GM23338 (cell line): Measurements from ENCODE around the gene SMIM15. TPM values are rescaled to one million over a fixed set of nuclear protein-coding genes. Genes with fewer than 3 reads are reported as not detected.

Source experiments
- ATAC-seq: fragments of 200-7000 bp; cut with Tn5 transposase; 3 replicates; pipeline ENCODE4 v1.9.1; 2020
- DNase-seq: peaks from one replicate; pipeline ENCODE4 v3.0.0-alpha.2; 2015; ENCODE audit warnings: low spot score
- H2AFZ ChIP-seq: fragments of 200-600 bp; sonication (generic); 2 replicates; pipeline ENCODE4 v1.8.0; 2016; ENCODE audit warnings: antibody characterized with exemption, mild to moderate bottlenecking, moderate library complexity
- H3F3A ChIP-seq: fragments of 200-600 bp; sonication (generic); replicated peaks from 2 replicates; pipeline ENCODE4 v1.8.0; 2017; ENCODE audit warnings: antibody characterized with exemption, mixed run types, low read depth
- H3K27ac ChIP-seq: fragments of 200-600 bp; sonication (generic); 2 replicates; pipeline ENCODE4 v1.6.1; 2016; ENCODE audit warnings: low read depth
- H3K27me3 ChIP-seq: fragments of 200-600 bp; sonication (generic); 2 replicates; pipeline ENCODE4 v1.8.0; 2016; ENCODE audit warnings: mild to moderate bottlenecking, mixed run types, moderate library complexity; ENCODE audit not compliant: insufficient read depth
- H3K36me3 ChIP-seq: fragments of 200-600 bp; sonication (generic); 2 replicates; pipeline ENCODE4 v1.8.0; 2016; ENCODE audit warnings: mild to moderate bottlenecking; ENCODE audit not compliant: insufficient read depth
- H3K4me1 ChIP-seq: fragments of 200-600 bp; sonication (generic); 2 replicates; pipeline ENCODE4 v1.8.0; 2016; ENCODE audit warnings: mild to moderate bottlenecking, moderate library complexity; ENCODE audit not compliant: insufficient read depth
- H3K4me2 ChIP-seq: fragments of 200-600 bp; sonication (generic); 2 replicates; pipeline ENCODE4 v1.7.1; 2017; ENCODE audit warnings: mixed run types
- H3K4me3 ChIP-seq: fragments of 200-600 bp; sonication (generic); 2 replicates; pipeline ENCODE4 v1.6.1; 2016; ENCODE audit warnings: mixed run types
- H3K79me2 ChIP-seq: fragments of 200-600 bp; sonication (generic); replicated peaks from 2 replicates; pipeline ENCODE4 v1.8.0; 2017; ENCODE audit warnings: mild to moderate bottlenecking; ENCODE audit not compliant: insufficient read depth
- H3K9me2 ChIP-seq: fragments of 200-600 bp; sonication (generic); 2 replicates; pipeline ENCODE4 v1.8.0; 2017; ENCODE audit not compliant: insufficient read depth
- H4K20me1 ChIP-seq: fragments of 200-600 bp; sonication (generic); replicated peaks from 2 replicates; pipeline ENCODE4 v1.8.0; 2017; ENCODE audit warnings: mild to moderate bottlenecking; ENCODE audit not compliant: insufficient read depth
- H3K27ac Mint-ChIP-seq: 2 replicates; pipeline ENCODE4 v1.8.0; 2020; ENCODE audit warnings: inconsistent platforms, mild to moderate bottlenecking, moderate library complexity, mixed read lengths
- H3K27me3 Mint-ChIP-seq: 3 replicates; pipeline ENCODE4 v1.8.0; 2022; ENCODE audit warnings: low read depth, mild to moderate bottlenecking, moderate library complexity, mixed read lengths, inconsistent platforms; ENCODE audit not compliant: insufficient read depth, poor library complexity
- H3K36me3 Mint-ChIP-seq: 3 replicates; pipeline ENCODE4 v1.8.0; 2021; ENCODE audit warnings: low read depth, mild to moderate bottlenecking, inconsistent platforms, moderate library complexity, mixed read lengths
- H3K4me1 Mint-ChIP-seq: 3 replicates; pipeline ENCODE4 v1.8.0; 2020; ENCODE audit warnings: mild to moderate bottlenecking, inconsistent platforms, mixed read lengths
- H3K4me3 Mint-ChIP-seq: 3 replicates; pipeline ENCODE4 v1.8.0; 2021; ENCODE audit warnings: moderate library complexity, mild to moderate bottlenecking, inconsistent platforms, mixed read lengths
- H3K9me3 Mint-ChIP-seq: 3 replicates; pipeline ENCODE4 v1.8.0; 2020; ENCODE audit warnings: moderate library complexity, mild to moderate bottlenecking, inconsistent platforms, mixed read lengths
- CREB1 ChIP-seq: fragments of 250-450 bp; sonication (Bioruptor Pico); IDR thresholded peaks from 2 replicates; pipeline ENCODE4 v1.5.0; 2020; ENCODE audit warnings: low read depth, mild to moderate bottlenecking, moderate library complexity
- EZH2 ChIP-seq: fragments of 200-600 bp; sonication (generic); IDR thresholded peaks from one replicate; pipeline ENCODE4 v1.8.0; 2017; ENCODE audit warnings: antibody characterized with exemption, mild to moderate bottlenecking, low read depth; ENCODE audit not compliant: unreplicated experiment
- EZH2phosphoT487 ChIP-seq: fragments of 200-600 bp; sonication (generic); IDR thresholded peaks from one replicate; pipeline ENCODE4 v1.8.1; 2018; ENCODE audit warnings: antibody characterized with exemption; ENCODE audit not compliant: unreplicated experiment
- JUNB ChIP-seq: IDR thresholded peaks from one replicate; pipeline ENCODE4 v1.6.1; 2016; ENCODE audit warnings: antibody characterized with exemption; ENCODE audit not compliant: unreplicated experiment
- NANOG ChIP-seq: IDR thresholded peaks from 2 replicates; pipeline ENCODE4 v1.6.1; 2016; ENCODE audit warnings: antibody characterized with exemption, borderline replicate concordance
- POLR2AphosphoS5 ChIP-seq: IDR thresholded peaks from 2 replicates; pipeline ENCODE4 v1.6.1; 2016; ENCODE audit warnings: antibody characterized with exemption, low read depth
- STAT1 ChIP-seq: IDR thresholded peaks from one replicate; pipeline ENCODE4 v1.6.1; 2016; ENCODE audit warnings: antibody characterized with exemption; ENCODE audit not compliant: unreplicated experiment
- ZNF114 ChIP-seq: fragments of 250-450 bp; sonication (Bioruptor Pico); IDR thresholded peaks from 2 replicates; pipeline ENCODE4 v1.5.0; 2020; ENCODE audit warnings: mild to moderate bottlenecking, moderate library complexity
- ZNF331 ChIP-seq: fragments of 250-450 bp; sonication (Bioruptor Pico); IDR thresholded peaks from 2 replicates; pipeline ENCODE4 v1.5.0; 2020; ENCODE audit warnings: low read depth, mild to moderate bottlenecking, moderate library complexity
- polyA plus RNA-seq: library from polyadenylated mRNA; unstranded; fragments of >200 nt; fragmentation: Nextera tagmentation; extraction: Ambion mirVana; gene quantifications from 2 replicates; pipeline ENCODE4 v1.2.1, GENCODE V29; 2016
- total RNA-seq: library from RNA; depleted of rRNA; stranded (reverse); fragments of >200 nt; shearing (Covaris generic); gene quantifications from 2 replicates; pipeline ENCODE4 v1.2.3, GENCODE V29; 2014
- TF ChIP-seq, protein P1 (sequence below): IDR thresholded peaks from one replicate; pipeline ENCODE4 v1.6.1; 2018; ENCODE audit warnings: antibody characterized with exemption; ENCODE audit not compliant: unreplicated experiment
- TF ChIP-seq, protein P2 (sequence below): fragments of 250-450 bp; sonication (Bioruptor Pico); IDR thresholded peaks from 2 replicates; pipeline ENCODE4 v1.5.0; 2020; ENCODE audit warnings: mild to moderate bottlenecking, moderate library complexity
- TF ChIP-seq, protein P3 (sequence below): IDR thresholded peaks from 2 replicates; pipeline ENCODE4 v1.6.1; 2016; ENCODE audit warnings: antibody characterized with exemption
- TF ChIP-seq, protein P4 (sequence below), 2 experiments: fragments of 200-600 bp in 1 of 2; sonication (generic) in 1 of 2; conservative IDR thresholded peaks; 2 replicates each; pipeline versions ENCODE4 v1.5.1 to v1.6.1; 2016 to 2017; ENCODE audit warnings: antibody characterized with exemption in 2 of 2, low read depth in 2 of 2, mild to moderate bottlenecking in 2 of 2, moderate library complexity in 1 of 2

SMIM15 gene
- total and polyA plus RNA-seq, 2 experiments from 2014 or later, result 33.4 to 53.9 TPM

DNA sequence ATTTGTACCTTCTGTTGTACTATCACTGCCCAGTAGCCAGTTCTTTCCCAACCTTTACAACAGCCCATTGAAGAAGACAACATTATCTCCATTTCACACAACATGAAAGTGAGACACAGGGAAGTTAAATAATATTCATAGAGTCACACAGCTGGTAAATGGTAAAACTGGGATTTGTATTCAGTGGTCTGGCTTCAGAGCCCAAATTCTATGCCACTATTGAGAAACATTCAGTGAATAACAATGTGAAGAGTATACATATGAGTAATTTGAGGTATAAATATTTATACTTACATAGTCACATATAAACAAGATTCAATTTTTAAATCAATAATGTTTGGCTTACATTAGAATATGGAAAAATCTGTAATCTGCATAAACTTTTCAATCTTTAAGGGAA lies 13.8 kb downstream of the SMIM15 start:
- Mint-ChIP-seq H3K27me3 (no peaks in the 10 kb centered on the region), H3K4me1 (no peaks in the 10 kb centered on the region), H3K4me3 (no peak overlapping the region), H3K36me3 (no peaks in the 10 kb centered on the region), H3K9me3 (no peaks in the 10 kb centered on the region), H3K27ac (no peak overlapping the region)
- Histone ChIP-seq H3K4me3 (no peak overlapping the region), H3K4me2 (no peak overlapping the region), H3K4me1 (no peaks in the 10 kb centered on the region), H3K9me2 (no peaks in the 10 kb centered on the region), H3K27me3 (no peaks in the 10 kb centered on the region), H3F3A (no peaks in the 10 kb centered on the region), H2AFZ (no peak overlapping the region), H3K36me3 (no peaks in the 10 kb centered on the region), H3K79me2 (no peaks in the 10 kb centered on the region), H4K20me1 (no peaks in the 10 kb centered on the region), H3K27ac (no peak overlapping the region)
- TF ChIP-seq, protein P1, sequence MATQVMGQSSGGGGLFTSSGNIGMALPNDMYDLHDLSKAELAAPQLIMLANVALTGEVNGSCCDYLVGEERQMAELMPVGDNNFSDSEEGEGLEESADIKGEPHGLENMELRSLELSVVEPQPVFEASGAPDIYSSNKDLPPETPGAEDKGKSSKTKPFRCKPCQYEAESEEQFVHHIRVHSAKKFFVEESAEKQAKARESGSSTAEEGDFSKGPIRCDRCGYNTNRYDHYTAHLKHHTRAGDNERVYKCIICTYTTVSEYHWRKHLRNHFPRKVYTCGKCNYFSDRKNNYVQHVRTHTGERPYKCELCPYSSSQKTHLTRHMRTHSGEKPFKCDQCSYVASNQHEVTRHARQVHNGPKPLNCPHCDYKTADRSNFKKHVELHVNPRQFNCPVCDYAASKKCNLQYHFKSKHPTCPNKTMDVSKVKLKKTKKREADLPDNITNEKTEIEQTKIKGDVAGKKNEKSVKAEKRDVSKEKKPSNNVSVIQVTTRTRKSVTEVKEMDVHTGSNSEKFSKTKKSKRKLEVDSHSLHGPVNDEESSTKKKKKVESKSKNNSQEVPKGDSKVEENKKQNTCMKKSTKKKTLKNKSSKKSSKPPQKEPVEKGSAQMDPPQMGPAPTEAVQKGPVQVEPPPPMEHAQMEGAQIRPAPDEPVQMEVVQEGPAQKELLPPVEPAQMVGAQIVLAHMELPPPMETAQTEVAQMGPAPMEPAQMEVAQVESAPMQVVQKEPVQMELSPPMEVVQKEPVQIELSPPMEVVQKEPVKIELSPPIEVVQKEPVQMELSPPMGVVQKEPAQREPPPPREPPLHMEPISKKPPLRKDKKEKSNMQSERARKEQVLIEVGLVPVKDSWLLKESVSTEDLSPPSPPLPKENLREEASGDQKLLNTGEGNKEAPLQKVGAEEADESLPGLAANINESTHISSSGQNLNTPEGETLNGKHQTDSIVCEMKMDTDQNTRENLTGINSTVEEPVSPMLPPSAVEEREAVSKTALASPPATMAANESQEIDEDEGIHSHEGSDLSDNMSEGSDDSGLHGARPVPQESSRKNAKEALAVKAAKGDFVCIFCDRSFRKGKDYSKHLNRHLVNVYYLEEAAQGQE, result no peak
- TF ChIP-seq, protein P2, sequence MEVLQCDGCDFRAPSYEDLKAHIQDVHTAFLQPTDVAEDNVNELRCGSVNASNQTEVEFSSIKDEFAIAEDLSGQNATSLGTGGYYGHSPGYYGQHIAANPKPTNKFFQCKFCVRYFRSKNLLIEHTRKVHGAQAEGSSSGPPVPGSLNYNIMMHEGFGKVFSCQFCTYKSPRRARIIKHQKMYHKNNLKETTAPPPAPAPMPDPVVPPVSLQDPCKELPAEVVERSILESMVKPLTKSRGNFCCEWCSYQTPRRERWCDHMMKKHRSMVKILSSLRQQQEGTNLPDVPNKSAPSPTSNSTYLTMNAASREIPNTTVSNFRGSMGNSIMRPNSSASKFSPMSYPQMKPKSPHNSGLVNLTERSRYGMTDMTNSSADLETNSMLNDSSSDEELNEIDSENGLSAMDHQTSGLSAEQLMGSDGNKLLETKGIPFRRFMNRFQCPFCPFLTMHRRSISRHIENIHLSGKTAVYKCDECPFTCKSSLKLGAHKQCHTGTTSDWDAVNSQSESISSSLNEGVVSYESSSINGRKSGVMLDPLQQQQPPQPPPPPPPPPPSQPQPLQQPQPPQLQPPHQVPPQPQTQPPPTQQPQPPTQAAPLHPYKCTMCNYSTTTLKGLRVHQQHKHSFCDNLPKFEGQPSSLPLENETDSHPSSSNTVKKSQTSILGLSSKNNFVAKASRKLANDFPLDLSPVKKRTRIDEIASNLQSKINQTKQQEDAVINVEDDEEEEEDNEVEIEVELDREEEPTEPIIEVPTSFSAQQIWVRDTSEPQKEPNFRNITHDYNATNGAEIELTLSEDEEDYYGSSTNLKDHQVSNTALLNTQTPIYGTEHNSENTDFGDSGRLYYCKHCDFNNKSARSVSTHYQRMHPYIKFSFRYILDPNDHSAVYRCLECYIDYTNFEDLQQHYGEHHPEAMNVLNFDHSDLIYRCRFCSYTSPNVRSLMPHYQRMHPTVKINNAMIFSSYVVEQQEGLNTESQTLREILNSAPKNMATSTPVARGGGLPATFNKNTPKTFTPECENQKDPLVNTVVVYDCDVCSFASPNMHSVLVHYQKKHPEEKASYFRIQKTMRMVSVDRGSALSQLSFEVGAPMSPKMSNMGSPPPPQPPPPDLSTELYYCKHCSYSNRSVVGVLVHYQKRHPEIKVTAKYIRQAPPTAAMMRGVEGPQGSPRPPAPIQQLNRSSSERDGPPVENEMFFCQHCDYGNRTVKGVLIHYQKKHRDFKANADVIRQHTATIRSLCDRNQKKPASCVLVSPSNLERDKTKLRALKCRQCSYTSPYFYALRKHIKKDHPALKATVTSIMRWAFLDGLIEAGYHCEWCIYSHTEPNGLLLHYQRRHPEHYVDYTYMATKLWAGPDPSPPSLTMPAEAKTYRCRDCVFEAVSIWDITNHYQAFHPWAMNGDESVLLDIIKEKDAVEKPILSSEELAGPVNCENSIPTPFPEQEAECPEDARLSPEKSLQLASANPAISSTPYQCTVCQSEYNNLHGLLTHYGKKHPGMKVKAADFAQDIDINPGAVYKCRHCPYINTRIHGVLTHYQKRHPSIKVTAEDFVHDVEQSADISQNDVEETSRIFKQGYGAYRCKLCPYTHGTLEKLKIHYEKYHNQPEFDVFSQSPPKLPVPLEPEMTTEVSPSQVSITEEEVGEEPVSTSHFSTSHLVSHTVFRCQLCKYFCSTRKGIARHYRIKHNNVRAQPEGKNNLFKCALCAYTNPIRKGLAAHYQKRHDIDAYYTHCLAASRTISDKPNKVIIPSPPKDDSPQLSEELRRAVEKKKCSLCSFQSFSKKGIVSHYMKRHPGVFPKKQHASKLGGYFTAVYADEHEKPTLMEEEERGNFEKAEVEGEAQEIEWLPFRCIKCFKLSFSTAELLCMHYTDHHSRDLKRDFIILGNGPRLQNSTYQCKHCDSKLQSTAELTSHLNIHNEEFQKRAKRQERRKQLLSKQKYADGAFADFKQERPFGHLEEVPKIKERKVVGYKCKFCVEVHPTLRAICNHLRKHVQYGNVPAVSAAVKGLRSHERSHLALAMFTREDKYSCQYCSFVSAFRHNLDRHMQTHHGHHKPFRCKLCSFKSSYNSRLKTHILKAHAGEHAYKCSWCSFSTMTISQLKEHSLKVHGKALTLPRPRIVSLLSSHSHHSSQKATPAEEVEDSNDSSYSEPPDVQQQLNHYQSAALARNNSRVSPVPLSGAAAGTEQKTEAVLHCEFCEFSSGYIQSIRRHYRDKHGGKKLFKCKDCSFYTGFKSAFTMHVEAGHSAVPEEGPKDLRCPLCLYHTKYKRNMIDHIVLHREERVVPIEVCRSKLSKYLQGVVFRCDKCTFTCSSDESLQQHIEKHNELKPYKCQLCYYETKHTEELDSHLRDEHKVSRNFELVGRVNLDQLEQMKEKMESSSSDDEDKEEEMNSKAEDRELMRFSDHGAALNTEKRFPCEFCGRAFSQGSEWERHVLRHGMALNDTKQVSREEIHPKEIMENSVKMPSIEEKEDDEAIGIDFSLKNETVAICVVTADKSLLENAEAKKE (CRISPR knock-in tag), result no peak
- TF ChIP-seq STAT1, result no peak
- TF ChIP-seq JUNB, result no peak
- TF ChIP-seq POLR2AphosphoS5, result no peak
- TF ChIP-seq EZH2, result no peak
- TF ChIP-seq, protein P3, sequence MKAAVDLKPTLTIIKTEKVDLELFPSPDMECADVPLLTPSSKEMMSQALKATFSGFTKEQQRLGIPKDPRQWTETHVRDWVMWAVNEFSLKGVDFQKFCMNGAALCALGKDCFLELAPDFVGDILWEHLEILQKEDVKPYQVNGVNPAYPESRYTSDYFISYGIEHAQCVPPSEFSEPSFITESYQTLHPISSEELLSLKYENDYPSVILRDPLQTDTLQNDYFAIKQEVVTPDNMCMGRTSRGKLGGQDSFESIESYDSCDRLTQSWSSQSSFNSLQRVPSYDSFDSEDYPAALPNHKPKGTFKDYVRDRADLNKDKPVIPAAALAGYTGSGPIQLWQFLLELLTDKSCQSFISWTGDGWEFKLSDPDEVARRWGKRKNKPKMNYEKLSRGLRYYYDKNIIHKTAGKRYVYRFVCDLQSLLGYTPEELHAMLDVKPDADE, result no peak
- no peak for TF ChIP-seq ZNF331 (CRISPR knock-in tag)
- TF ChIP-seq NANOG, result no peak
- no peak for TF ChIP-seq ZNF114 (CRISPR knock-in tag)
- TF ChIP-seq, protein P4, sequence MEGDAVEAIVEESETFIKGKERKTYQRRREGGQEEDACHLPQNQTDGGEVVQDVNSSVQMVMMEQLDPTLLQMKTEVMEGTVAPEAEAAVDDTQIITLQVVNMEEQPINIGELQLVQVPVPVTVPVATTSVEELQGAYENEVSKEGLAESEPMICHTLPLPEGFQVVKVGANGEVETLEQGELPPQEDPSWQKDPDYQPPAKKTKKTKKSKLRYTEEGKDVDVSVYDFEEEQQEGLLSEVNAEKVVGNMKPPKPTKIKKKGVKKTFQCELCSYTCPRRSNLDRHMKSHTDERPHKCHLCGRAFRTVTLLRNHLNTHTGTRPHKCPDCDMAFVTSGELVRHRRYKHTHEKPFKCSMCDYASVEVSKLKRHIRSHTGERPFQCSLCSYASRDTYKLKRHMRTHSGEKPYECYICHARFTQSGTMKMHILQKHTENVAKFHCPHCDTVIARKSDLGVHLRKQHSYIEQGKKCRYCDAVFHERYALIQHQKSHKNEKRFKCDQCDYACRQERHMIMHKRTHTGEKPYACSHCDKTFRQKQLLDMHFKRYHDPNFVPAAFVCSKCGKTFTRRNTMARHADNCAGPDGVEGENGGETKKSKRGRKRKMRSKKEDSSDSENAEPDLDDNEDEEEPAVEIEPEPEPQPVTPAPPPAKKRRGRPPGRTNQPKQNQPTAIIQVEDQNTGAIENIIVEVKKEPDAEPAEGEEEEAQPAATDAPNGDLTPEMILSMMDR (conservative IDR thresholded peaks at IDR 0.05; ENCODE audit: low read depth in 2 of 2), result no peak
- no peak for TF ChIP-seq EZH2phosphoT487
- no peak for TF ChIP-seq CREB1
- no peak for ATAC-seq
- DNase-seq, result no peak
